ENCODE results near the gene REEP6.
"Not testable (repeated sequence)": the region's sequence is repeated elsewhere in the genome, so short reads cannot be mapped to it uniquely, and the experiment has no call there.

Gene REEP6

DNA sequence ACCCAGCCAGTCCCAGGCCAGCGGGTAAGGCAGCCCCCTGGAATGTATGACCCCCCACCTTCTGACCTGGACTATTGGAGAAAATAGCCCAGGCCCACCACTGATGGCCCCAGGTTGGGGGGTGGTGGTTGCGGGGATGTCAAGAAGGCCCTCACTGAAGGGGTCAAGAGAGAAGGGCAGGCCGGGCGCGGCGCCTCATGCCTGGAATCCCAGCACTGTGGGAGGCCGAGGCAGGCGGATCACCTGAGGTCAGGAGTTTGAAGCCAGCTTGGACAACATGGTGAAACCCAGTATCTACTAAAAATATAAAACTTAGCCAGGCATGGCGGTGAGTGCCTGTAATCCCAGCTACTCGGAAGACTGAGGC lies 23.3 kb downstream of the REEP6 start:
- no peak overlapping the region for H3K27ac ChIP-seq (ENCODE audit: low read depth, low read length)
- H3K27me3 ChIP-seq (ENCODE audit: control insufficient read depth, insufficient read depth, low read length) = peaks cover 62% of the 10 kb centered on the region
- no peak overlapping the region for H3K9ac ChIP-seq (ENCODE audit: low read length)
- no peak overlapping the region for H3K4me3 ChIP-seq (ENCODE audit: low read depth, low read length)
- no peaks in the 10 kb centered on the region for H3K36me3 ChIP-seq (ENCODE audit: control insufficient read depth, insufficient read depth, low read length)
- peaks cover 3% of the 10 kb centered on the region; the same call in 1 of the 2 replicates for H3K4me1 ChIP-seq (ENCODE audit: control insufficient read depth, insufficient read depth, low read length)
- H3K9me3 ChIP-seq (ENCODE audit: control insufficient read depth, insufficient read depth, low read depth, low read length) = no peaks in the 10 kb centered on the region

DNA sequence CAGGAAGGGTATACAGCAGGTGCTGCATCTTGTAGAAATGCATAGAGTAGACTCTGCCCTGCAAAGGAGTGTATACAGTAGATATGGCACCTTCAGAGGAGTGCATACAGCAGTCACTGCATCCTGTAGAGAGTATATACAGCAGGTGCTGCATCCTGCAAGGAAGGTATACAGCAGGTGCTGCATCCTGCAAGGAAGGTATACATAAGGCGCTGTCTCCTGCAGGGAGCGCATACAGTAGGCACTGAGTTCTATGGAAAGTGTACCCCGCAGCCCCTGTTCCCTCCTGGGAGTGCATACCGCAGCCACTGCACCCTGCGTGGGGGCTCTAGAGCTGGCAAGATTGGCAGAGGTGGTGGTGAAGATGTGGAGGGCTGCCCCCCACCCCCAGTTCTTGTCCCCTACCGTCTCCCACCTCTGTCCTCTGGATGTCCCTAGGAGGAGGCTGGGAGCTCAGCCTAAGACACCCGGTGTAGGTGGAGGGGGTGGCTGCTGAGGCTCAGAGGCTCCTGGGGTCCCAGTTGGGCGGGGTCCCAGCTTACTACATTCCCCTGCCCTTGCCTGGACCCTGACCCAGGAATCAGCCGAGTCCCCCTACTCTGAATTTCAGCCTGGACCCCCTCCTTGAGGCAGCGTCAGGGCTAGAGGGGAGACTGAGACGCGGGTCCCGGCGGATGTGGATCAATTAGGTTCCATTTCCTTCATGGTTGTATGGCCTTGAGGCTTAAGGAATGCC lies 24.2 kb downstream of the REEP6 start:
- Histone ChIP-seq H3K27ac (ENCODE audit: low read depth, low read length) (no peak overlapping the region), H3K36me3 (ENCODE audit: control insufficient read depth, insufficient read depth, low read length) (no peaks in the 10 kb centered on the region), H3K9me3 (ENCODE audit: control insufficient read depth, insufficient read depth, low read depth, low read length) (no peaks in the 10 kb centered on the region), H3K9ac (ENCODE audit: low read length) (no peak overlapping the region), H3K4me1 (ENCODE audit: control insufficient read depth, insufficient read depth, low read length) (peaks cover 3% of the 10 kb centered on the region; the same call in 1 of the 2 replicates), H3K4me3 (ENCODE audit: low read depth, low read length) (no peak overlapping the region), H3K27me3 (ENCODE audit: control insufficient read depth, insufficient read depth, low read length) (peaks cover 58% of the 10 kb centered on the region)

DNA sequence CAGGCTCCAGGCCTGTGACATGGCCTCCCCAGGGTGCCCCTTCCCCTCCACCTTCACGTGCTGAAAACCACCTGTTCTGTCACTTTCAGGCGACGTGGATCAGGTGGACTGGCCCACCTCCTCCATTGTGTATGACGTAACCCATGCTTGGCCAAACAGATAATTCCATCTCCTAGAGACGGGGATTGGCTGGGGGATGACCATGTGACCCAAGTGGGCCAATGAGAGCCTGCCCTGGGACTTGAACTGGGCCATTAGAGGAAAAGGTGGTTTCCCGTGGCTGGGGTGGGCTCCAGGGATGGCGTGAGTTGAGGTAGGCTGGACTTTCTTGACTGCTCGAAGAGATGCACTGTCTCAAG lies 25.4 kb downstream of the REEP6 start:
- Histone ChIP-seq H3K9me3 (ENCODE audit: control insufficient read depth, insufficient read depth, low read depth, low read length) (no peaks in the 10 kb centered on the region), H3K27me3 (ENCODE audit: control insufficient read depth, insufficient read depth, low read length) (peaks cover 55% of the 10 kb centered on the region), H3K4me1 (ENCODE audit: control insufficient read depth, insufficient read depth, low read length) (no peaks in the 10 kb centered on the region), H3K27ac (ENCODE audit: low read depth, low read length) (no peak overlapping the region), H3K36me3 (ENCODE audit: control insufficient read depth, insufficient read depth, low read length) (no peaks in the 10 kb centered on the region), H3K9ac (ENCODE audit: low read length) (no peak overlapping the region), H3K4me3 (ENCODE audit: low read depth, low read length) (no peak overlapping the region)

DNA sequence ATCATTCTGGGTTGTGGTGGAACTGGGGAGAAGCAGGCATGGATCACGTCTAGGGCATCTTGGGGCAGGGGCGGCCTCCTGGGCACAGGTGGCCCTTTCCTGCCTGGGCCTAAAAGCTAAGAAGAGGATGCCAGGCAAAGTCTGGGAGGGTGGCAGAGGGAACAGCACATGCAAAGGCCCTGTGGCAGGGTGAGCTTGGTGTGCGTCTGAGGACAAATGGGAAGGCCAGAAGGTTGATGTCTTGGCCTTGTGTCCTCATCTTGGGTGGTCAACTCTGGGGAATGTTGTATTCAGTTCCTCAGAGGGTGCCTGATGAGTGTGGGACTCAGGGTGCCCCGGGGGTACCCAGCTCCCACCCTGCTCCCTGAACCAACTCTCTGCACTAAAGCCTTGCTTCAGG lies 27.5 kb downstream of the REEP6 start:
- Histone ChIP-seq H3K36me3 (ENCODE audit: control insufficient read depth, insufficient read depth, low read length) (no peaks in the 10 kb centered on the region), H3K4me3 (ENCODE audit: low read depth, low read length) (no peak overlapping the region), H3K9me3 (ENCODE audit: control insufficient read depth, insufficient read depth, low read depth, low read length) (no peaks in the 10 kb centered on the region), H3K9ac (ENCODE audit: low read length) (no peak overlapping the region), H3K27me3 (ENCODE audit: control insufficient read depth, insufficient read depth, low read length) (peaks cover 61% of the 10 kb centered on the region), H3K4me1 (ENCODE audit: control insufficient read depth, insufficient read depth, low read length) (no peaks in the 10 kb centered on the region), H3K27ac (ENCODE audit: low read depth, low read length) (no peak overlapping the region)

DNA sequence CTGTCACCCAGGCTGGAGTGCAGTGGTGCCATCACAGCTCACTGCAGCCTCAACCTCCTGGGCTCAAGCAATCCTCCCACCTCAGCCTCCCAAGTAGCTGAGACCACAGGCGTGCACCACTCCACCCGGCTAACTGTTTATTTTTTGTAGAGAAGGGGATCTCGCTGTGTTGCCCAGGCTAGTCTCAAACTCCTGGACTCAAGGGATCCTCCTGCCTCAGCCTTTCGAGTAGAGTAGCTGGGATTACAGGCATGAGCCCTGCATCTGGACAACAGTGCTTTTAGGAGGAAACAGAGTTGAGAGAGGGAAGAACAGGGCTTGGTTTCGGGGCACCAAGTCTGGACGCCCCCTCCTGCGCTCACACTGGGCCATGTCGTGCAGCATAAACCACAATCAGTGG lies 28.8 kb downstream of the REEP6 start:
- H3K27me3 ChIP-seq (ENCODE audit: control insufficient read depth, insufficient read depth, low read length) = peaks cover 67% of the 10 kb centered on the region
- H3K4me3 ChIP-seq (ENCODE audit: low read depth, low read length); H3K27ac ChIP-seq (ENCODE audit: low read depth, low read length); H3K9me3 ChIP-seq (ENCODE audit: control insufficient read depth, insufficient read depth, low read depth, low read length); H3K4me1 ChIP-seq (ENCODE audit: control insufficient read depth, insufficient read depth, low read length); H3K36me3 ChIP-seq (ENCODE audit: control insufficient read depth, insufficient read depth, low read length); H3K9ac ChIP-seq (ENCODE audit: low read length): not testable (repeated sequence)

DNA sequence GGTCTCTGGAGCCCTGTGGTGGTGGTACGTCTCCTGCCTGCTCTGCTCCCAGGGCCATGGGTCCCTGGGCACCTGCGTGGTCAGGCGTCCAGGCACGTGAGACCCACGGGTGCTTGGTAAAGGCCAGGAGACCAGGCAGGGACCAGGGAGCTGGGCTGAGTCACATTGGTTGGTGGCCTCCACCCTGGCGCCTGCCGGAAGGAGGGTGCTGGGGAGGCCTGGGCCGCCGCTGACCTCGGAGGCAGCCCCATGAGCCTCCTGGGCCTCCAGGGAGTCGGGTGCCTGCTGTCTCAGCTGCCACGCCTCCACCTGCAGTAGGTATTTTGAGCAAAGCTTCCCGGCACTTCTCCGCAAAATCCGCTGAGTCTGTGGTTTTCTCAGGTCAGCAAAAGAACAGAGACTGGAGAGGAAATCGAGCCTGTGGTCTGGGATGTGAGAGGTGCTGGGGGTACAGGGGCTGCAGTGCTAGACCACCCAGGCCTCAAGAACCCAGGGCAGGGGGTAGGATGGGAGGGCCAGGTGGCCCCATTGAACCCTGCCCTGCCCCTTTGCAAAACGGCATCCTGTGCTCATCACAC lies 29.3 kb downstream of the REEP6 start:
- Histone ChIP-seq H3K9ac (ENCODE audit: low read length) (no peak overlapping the region), H3K4me3 (ENCODE audit: low read depth, low read length) (no peak overlapping the region), H3K4me1 (ENCODE audit: control insufficient read depth, insufficient read depth, low read length) (peaks cover 4% of the 10 kb centered on the region; the same call in 1 of the 2 replicates), H3K27ac (ENCODE audit: low read depth, low read length) (no peak overlapping the region), H3K9me3 (ENCODE audit: control insufficient read depth, insufficient read depth, low read depth, low read length) (no peaks in the 10 kb centered on the region), H3K36me3 (ENCODE audit: control insufficient read depth, insufficient read depth, low read length) (no peaks in the 10 kb centered on the region), H3K27me3 (ENCODE audit: control insufficient read depth, insufficient read depth, low read length) (peaks cover 67% of the 10 kb centered on the region)

DNA sequence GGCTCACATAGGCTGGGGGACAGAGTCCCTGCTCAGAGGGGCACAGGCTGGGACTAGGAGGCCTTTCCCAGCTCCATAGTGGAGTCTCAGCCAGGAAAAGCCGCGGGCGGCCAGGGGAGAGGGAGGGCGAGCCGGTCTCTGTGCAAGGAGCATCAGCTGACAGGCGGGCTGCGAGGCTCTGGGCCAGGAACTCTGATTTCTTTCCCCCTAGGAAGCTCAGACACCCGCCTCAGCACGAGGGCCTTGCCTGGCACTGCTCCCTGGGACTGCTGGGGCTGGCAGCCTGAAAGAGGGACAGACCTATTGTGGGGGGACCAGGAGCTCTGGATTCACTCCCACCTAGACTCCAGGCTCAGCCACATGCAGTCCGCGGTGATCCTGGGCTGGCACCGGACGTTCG lies 30.7 kb downstream of the REEP6 start:
- Histone ChIP-seq H3K4me1 (ENCODE audit: control insufficient read depth, insufficient read depth, low read length) (peaks cover 4% of the 10 kb centered on the region; the same call in 1 of the 2 replicates), H3K36me3 (ENCODE audit: control insufficient read depth, insufficient read depth, low read length) (no peaks in the 10 kb centered on the region), H3K27me3 (ENCODE audit: control insufficient read depth, insufficient read depth, low read length) (peaks cover 70% of the 10 kb centered on the region), H3K9me3 (ENCODE audit: control insufficient read depth, insufficient read depth, low read depth, low read length) (no peaks in the 10 kb centered on the region), H3K27ac (ENCODE audit: low read depth, low read length) (no peak overlapping the region), H3K9ac (ENCODE audit: low read length) (no peak overlapping the region), H3K4me3 (ENCODE audit: low read depth, low read length) (no peak overlapping the region)

DNA sequence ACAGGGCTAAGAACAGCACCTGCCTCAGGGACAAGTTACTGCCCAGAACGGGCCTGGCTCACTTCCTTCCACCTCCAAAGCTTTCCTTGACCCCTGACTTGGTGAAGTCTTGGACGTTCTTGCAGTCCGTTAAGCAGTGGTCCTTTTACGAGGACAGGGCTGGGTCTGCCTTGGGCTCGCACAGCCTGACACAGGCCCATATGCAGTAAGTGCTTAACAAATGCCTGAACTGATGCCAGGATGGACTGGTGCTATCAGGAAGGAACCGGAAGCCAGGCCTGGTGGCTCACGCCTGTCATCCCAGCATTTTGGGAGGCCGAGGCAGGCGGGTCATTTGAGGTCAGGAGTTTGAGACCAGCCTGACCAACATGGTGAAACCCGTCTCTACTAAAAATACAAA lies 31.1 kb downstream of the REEP6 start:
- Histone ChIP-seq H3K27me3 (ENCODE audit: control insufficient read depth, insufficient read depth, low read length) (peaks cover 72% of the 10 kb centered on the region), H3K9me3 (ENCODE audit: control insufficient read depth, insufficient read depth, low read depth, low read length) (no peaks in the 10 kb centered on the region), H3K4me1 (ENCODE audit: control insufficient read depth, insufficient read depth, low read length) (peaks cover 4% of the 10 kb centered on the region; the same call in 1 of the 2 replicates), H3K27ac (ENCODE audit: low read depth, low read length) (no peak overlapping the region), H3K9ac (ENCODE audit: low read length) (no peak overlapping the region), H3K36me3 (ENCODE audit: control insufficient read depth, insufficient read depth, low read length) (no peaks in the 10 kb centered on the region), H3K4me3 (ENCODE audit: low read depth, low read length) (no peak overlapping the region)

DNA sequence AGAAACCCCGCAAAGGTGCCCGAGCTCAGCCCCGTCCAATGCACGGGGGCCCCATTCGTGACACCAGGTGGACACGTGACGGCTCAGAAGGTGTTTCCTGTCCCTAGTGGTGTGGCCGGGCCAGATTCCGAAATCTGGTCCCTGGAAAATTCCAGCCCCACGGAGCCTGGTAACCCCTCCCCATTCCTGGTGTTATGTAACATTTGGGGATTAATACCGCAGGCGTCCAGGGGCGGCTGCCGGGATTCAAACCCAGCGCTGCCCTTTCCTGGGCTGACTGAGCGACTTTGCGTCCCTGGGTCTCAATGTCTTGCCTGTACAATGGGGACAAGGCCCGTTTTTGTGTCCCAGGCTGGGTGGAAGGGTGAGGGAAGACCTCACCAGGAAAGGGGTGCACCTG lies 31.9 kb downstream of the REEP6 start:
- H3K27me3 ChIP-seq (ENCODE audit: control insufficient read depth, insufficient read depth, low read length) = peaks cover 80% of the 10 kb centered on the region
- no peak overlapping the region for H3K9ac ChIP-seq (ENCODE audit: low read length)
- H3K36me3 ChIP-seq (ENCODE audit: control insufficient read depth, insufficient read depth, low read length) = no peaks in the 10 kb centered on the region
- H3K4me1 ChIP-seq (ENCODE audit: control insufficient read depth, insufficient read depth, low read length) = peaks cover 4% of the 10 kb centered on the region; the same call in 1 of the 2 replicates
- H3K27ac ChIP-seq (ENCODE audit: low read depth, low read length) = no peak overlapping the region
- no peaks in the 10 kb centered on the region for H3K9me3 ChIP-seq (ENCODE audit: control insufficient read depth, insufficient read depth, low read depth, low read length)
- H3K4me3 ChIP-seq (ENCODE audit: low read depth, low read length) = no peak overlapping the region

DNA sequence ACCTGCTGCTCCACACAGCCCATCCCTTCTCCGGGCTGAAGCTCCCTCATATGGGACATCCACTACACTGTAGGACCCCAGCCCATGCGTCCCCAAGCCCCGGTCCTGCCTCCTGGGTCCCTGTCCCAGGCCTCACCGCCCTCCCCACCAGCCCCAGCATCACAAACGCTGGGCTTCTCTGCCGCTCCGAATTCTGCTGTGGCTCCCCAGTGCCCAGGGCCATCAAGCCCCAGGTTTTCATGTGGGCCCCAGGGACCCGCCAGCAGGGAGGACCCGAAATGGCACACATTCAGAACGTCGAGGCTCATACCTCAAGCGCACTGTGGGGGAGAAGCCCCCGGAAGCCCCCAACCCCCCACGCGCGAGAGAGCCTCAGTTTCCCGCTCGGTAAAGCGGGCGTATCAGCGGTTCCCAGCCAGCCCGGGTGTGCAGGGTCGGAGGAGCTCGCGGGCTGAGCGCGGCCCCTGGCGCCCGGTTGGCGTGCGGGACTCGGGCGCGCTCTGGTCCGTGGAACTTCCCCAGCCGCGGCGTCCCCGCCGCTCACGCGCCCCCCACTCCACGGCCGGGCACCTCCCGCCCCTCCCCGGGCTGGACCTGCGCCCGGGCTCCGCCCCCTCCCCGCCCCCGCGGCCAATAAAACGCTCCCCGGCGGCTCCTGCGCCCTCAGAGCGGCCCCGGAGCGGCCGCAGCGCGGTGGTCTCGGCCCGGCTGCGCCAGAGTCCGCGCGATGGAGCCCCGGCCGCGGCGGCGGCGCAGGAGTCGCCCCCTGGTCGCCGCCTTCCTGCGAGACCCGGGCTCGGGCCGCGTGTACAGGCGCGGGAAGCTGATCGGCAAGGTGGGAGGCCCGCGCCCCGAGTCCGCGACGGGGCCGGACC lies 32.7 kb downstream of the REEP6 start, which contains the start of gene PLK5:
PLK5 (plus strand) TSS at position 666 of the 875 bp plus-strand sequence. CDS start 2,920 bp downstream, outside the sequence.
- peaks cover 4% of the 10 kb centered on the region; the same call in 1 of the 2 replicates for H3K4me1 ChIP-seq (ENCODE audit: control insufficient read depth, insufficient read depth, low read length)
- H3K9me3 ChIP-seq (ENCODE audit: control insufficient read depth, insufficient read depth, low read depth, low read length) = no peaks in the 10 kb centered on the region
- peak within 1 kb of the TSS; percentile 48 for H3K4me3 ChIP-seq (ENCODE audit: low read depth, low read length)
- H3K36me3 ChIP-seq (ENCODE audit: control insufficient read depth, insufficient read depth, low read length) = no peaks in the 10 kb centered on the region
- H3K27me3 ChIP-seq (ENCODE audit: control insufficient read depth, insufficient read depth, low read length) = peaks cover 77% of the 10 kb centered on the region
- no peak within 1 kb of the TSS for H3K27ac ChIP-seq (ENCODE audit: low read depth, low read length)
- H3K9ac ChIP-seq (ENCODE audit: low read length) = no peak within 1 kb of the TSS

Data from HUES6 (cell line).